DMS 273 (cell line): ENCODE results near the gene CNRIP1.
A peak's percentile ranks its signal among the peaks of the same experiment; 100 is the strongest.
"Not testable (repeated sequence)": the region's sequence is repeated elsewhere in the genome, so short reads cannot be mapped to it uniquely, and the experiment has no call there.

Experiments used
- DNase-seq: peaks from one replicate; lab custom pipeline; 2025; ENCODE audit not compliant: unreplicated experiment; lab: John Stamatoyannopoulos, UW

CNRIP1 gene, protein sequence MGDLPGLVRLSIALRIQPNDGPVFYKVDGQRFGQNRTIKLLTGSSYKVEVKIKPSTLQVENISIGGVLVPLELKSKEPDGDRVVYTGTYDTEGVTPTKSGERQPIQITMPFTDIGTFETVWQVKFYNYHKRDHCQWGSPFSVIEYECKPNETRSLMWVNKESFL

GRCh38 chr2:68319398-68320117 lies at the start of gene CNRIP1:
Gene CNRIP1, minus strand, starts transcription at chr2:68319949. Its CDS starts 549 bp downstream, at chr2:68319400.
- DNase-seq: peak; percentile 91

DNA sequence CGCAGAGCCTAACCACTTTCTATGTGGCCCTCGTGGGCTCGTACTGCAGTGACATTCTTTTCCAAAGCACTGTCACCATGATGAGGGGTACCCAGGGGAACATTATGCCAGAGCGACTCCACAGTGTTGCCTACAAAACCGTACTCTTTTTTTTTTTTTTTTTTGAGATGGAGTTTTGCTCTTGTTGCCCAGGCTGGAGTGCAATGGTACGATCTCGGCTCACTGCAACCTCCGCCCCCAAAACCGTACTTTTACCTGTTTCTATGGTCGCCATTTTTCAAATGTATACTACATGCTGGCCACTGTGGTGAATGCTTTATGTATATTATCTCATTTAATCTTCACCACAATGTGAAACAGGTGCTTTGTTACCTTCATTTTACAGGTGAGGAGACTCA lies 49.6 kb upstream of the CNRIP1 start:
- DNase-seq: no peak

- peak; percentile 16 for DNase-seq
Observed at GRCh38 chr2:68368654-68369336, 49.0 kb upstream of the CNRIP1 start.

DNA sequence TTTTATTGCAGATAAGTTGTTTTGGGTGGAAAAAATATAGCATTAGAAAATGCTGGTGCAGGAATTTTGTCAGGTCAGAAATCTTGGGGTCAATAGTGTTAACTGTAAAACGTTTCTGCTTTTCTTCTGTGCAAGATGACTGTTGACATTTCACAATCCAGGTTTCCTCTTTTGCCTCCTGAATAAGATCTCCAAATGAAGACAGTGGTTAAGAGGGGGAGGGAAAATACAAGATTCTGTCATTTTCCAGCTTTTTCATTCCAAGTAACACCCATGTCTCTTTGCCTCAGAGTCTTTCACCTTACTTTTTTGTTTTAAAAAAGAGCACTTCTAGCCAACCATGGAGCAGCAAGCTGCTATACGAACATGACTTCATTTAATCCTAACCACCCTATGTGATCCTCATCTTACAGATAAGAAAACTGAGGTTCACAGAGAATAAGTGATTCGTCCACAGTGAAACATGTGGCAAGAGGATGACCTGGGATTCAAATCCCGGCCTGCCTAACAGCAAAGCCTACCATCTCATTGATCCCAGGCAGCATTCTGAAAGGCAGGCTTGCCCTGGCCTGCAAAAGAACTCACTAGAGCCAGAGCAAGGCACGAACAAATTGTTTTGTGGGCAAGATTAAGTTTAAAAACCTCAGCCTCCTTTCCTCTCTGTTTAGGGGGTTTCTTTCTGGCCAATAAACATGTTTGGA lies 48.4 kb upstream of the CNRIP1 start:
- no peak for DNase-seq

GRCh38 chr2:68366083-68366560 lies 46.4 kb upstream of the CNRIP1 start:
- no peak for DNase-seq

DNA sequence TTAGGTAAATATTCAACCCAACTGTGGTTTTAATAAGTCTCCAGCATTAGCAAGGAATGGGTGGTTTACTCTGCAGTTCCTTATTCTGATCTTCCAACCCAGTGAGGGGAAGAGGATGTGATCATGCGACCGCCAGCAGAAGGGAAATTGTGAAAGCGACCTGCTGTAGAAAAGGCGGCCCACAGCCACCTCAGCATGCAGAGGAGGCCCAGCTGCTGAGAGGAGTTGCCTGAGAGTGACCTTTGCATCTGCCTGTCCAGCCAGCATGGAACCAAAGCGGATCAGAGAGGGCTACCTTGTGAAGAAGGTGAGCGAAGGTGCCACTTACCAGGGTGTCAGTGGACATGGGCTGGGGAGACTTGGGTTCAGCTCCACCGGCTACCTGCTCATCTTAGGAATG lies 45.3 kb upstream of the CNRIP1 start, which contains the start of gene PLEK:
TSS of gene PLEK (plus strand) at position 196 of the 400 bp plus-strand sequence. CDS start at position 266, 70 bp downstream.
- DNase-seq: no peak

GRCh38 chr2:68363721-68364120 lies 44.0 kb upstream of the CNRIP1 start:
- DNase-seq: no peak

DNA sequence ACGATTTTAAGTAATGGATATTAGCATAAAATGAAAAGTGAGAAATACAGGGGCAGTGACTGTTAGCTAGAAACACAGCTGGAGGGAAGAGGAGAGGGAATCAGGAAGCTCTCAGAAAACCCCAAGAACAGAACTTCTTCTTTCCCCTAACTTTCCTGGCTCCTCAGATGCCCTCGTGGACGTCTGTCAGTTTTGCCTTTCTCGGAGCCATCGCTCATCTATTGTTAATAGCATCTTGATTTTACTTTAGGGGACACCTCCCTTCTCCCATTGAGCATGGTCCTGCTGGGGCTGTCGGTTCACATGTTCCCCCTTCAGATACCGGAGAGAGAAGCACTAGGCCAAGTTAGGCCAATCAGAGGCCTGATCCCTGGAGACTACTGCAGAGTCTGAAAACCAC lies 43.0 kb upstream of the CNRIP1 start:
- DNase-seq: no peak

- DNase-seq: peak; percentile 75
Observed at GRCh38 chr2:68362069-68362468, 42.3 kb upstream of the CNRIP1 start.

- no peak for DNase-seq
Observed at GRCh38 chr2:68359889-68360288, 40.1 kb upstream of the CNRIP1 start.

GRCh38 chr2:68357605-68358337 lies 38.0 kb upstream of the CNRIP1 start:
- peak; percentile 74 for DNase-seq

DNA sequence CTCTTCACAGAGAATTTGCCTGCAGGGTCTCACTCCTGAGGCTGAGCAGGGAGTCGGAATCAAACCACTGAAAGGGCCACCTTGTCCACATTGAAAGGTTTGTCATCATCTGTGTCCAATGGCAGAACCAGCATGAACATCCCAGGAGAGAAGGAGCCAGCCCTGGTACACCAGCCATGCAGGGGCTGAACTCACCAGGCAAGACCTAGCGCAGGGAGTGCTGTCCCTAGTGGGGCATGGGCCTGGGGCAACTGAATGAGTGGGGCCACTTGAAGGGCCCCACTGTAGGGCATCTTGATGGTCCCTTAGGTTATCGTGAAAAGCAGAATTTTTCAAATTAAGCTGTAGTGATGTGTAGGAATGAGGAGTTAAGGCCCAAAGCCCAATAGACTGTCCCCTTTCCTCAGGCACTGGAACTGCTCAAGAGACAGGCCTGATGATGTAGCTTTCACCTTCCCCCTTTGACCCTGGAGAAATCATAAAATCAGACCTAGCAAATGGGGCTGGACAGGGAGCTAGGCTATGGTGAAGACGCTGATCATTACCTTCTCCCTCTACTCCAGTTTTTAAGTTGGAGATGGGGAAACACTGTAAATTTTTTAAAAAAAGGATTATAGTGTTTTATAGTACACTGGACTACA lies 37.0 kb upstream of the CNRIP1 start:
- no peak for DNase-seq

DNA sequence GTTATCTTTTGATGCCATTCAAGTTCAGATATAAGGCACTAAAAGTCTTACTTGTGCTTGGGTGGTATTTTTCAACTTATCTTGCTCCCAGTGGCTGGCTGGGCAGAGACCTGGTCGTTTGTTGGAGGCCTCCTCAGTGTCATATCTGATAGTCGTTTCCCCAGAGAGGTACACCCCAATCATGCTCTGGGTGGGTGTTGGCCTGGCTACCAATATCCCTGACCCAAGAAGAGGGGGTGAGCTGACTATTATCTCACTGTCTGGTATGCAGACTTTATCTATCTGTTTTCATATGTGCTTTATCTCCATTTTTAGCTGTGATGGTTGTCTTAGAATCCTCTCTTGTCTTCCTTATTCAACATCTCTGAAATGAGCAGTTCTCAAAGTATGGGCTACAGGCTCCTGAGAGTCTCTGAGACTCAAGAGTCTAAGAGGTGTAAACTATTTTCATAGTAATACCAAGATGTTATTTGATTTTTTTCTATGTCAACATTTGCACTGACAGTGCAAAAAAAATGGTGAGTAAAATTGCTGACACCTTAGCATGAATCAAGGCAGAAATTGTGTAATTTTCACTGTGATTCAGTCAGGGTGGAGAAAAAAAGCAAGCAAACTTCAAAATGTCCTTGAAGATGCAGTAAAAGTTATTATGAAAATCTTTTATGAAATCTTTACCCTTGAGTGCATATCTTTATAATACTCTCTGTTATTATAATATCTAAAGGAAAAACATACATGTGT lies 33.1 kb upstream of the CNRIP1 start:
- DNase-seq: no peak

- DNase-seq: no peak
Observed at GRCh38 chr2:68351997-68352396, 32.2 kb upstream of the CNRIP1 start.

- DNase-seq: not testable (repeated sequence)
Observed at GRCh38 chr2:68349091-68349490, 29.3 kb upstream of the CNRIP1 start.

GRCh38 chr2:68345129-68345875 lies 25.6 kb upstream of the CNRIP1 start:
- no peak for DNase-seq

DNA sequence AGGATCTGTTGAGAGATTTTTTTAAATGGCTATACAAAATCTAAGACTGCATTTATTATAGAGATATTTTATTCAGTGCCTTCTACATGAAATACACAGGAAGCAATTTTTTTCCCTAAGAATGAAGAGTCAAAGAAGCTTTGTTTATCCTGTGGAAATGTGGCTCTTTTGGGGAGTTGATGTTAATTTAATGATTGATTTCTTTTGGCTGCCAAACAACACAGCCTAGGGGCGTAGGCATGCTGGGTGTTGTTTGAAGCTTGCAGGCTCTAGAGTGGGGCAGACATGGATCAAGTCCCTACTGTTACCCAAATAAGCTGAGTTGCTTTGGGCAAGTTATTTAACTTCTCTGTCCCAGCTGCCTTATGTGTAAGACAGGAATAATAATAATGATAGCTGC lies 24.3 kb upstream of the CNRIP1 start:
- no peak for DNase-seq

DNA sequence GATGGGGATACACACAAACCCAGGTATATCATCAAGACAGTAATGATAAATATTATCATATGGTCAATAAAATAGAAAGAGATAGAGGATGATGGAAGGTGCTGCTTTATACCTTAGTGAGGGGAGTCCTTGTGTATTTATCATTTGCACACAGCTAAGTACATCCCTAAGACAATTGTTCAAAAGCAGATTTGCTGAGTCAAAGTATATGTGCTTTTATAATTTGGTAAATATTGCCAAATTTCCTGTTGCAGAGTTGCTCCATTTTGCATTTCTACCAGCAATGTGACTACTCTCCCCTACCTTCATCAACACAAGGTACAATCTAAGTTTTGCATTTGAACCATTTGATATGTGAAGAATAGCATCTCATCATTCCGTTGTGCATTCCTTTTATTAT lies 22.7 kb upstream of the CNRIP1 start:
- no peak for DNase-seq

GRCh38 chr2:68341583-68341982 lies 21.8 kb upstream of the CNRIP1 start:
- DNase-seq: no peak
